GM12878 (cell line): ENCODE data around the gene NONO. TPM values are rescaled to one million over a fixed set of nuclear protein-coding genes. Genes with fewer than 3 reads are reported as not detected.
A peak's percentile ranks its signal among the peaks of the same experiment; 100 is the strongest.
"Not testable (repeated sequence)": the region's sequence is repeated elsewhere in the genome, so short reads cannot be mapped to it uniquely, and the experiment has no call there.

ENCODE experiments used
- ATAC-seq: fragments of 200-7000 bp; cut with Tn5 transposase; 3 replicates; pipeline ENCODE4 v1.9.1; 2020; ENCODE audit warnings: mild to moderate bottlenecking, moderate library complexity
- BruUV-seq: library from RNA; stranded (reverse); fragments of 400-500 nt; replicated peaks from 2 replicates; lab custom pipeline; 2021; lab: Mats Ljungman, UMichigan
- CTCF ChIA-PET: fragments of 300-600 bp; sonication (Branson Sonifier 250); formaldehyde crosslinking; extraction: SDS; loops from one replicate; lab custom pipeline; 2021; ENCODE audit warnings: inconsistent platforms; lab: Yijun Ruan, JAX
- POLR2A ChIA-PET: fragments of 350-600 bp; formaldehyde crosslinking; extraction: SDS; loops from one replicate; lab custom pipeline; 2021; ENCODE audit warnings: inconsistent platforms; lab: Charles Lee
- RAD21 ChIA-PET: fragments of 300-600 bp; sonication (Branson Sonifier 250); formaldehyde crosslinking; loops from one replicate; lab custom pipeline; 2023; ENCODE audit warnings: antibody characterized with exemption; ENCODE audit not compliant: unreplicated experiment; lab: Charles Lee
- SMC1A ChIA-PET: fragments of 300-600 bp; sonication (Branson Sonifier 250); formaldehyde crosslinking; loops from one replicate; lab custom pipeline; 2023; ENCODE audit not compliant: unreplicated experiment, uncharacterized antibody; lab: Charles Lee
- DNase-seq: peaks from one replicate; pipeline ENCODE4 v3.0.0-alpha.2; 2011; ENCODE audit warnings: low read depth, low spot score
- FAIRE-seq: peaks from 3 replicates; lab custom pipeline; 2011; peaks lifted over from hg19 to GRCh38; lab: Jason Lieb, UNC
- H2AFZ ChIP-seq: 2 replicates; pipeline ENCODE4 v1.6.0; 2011; ENCODE audit warnings: low read depth, low read length, control low read depth; ENCODE audit not compliant: control insufficient read depth
- H3K27ac ChIP-seq: 2 replicates; pipeline ENCODE4 v1.5.1; 2011; ENCODE audit warnings: control low read depth; ENCODE audit not compliant: control insufficient read depth, insufficient read depth
- H3K27me3 ChIP-seq, 2 experiments: replicated peaks in 1 of 2; 2 replicates each; pipeline versions ENCODE4 v1.6.0 to v1.6.1; 2011; ENCODE audit warnings: low read length in 1 of 2; ENCODE audit not compliant: control insufficient read depth in 2 of 2, insufficient read depth in 2 of 2
- H3K36me3 ChIP-seq, 2 experiments: 2 replicates each; pipeline ENCODE4 v1.5.1; 2011; ENCODE audit warnings: low read length in 1 of 2; ENCODE audit not compliant: control insufficient read depth in 2 of 2, insufficient read depth in 2 of 2
- H3K4me1 ChIP-seq: 2 replicates; pipeline ENCODE4 v1.6.1; 2011; ENCODE audit warnings: mild to moderate bottlenecking, low read length, moderate library complexity, mixed read lengths; ENCODE audit not compliant: control insufficient read depth, insufficient read depth
- H3K4me2 ChIP-seq: 2 replicates; pipeline ENCODE4 v1.6.0; 2011; ENCODE audit warnings: control low read depth; ENCODE audit not compliant: control insufficient read depth, insufficient read depth
- H3K4me3 ChIP-seq: fragments of 200-600 bp; sonication (generic); 2 replicates; pipeline ENCODE4 v1.5.1; 2016
- H3K79me2 ChIP-seq: 2 replicates; pipeline ENCODE4 v1.6.0; 2011; ENCODE audit warnings: low read length; ENCODE audit not compliant: control insufficient read depth, insufficient read depth
- H3K9ac ChIP-seq: 2 replicates; pipeline ENCODE4 v1.8.0; 2011; ENCODE audit warnings: low read length, control low read depth, mixed read lengths; ENCODE audit not compliant: control insufficient read depth, insufficient read depth
- H3K9me3 ChIP-seq: replicated peaks from 3 replicates; pipeline ENCODE4 v1.5.1; 2011; ENCODE audit warnings: mild to moderate bottlenecking, low read length; ENCODE audit not compliant: control insufficient read depth, insufficient read depth
- H4K20me1 ChIP-seq: 2 replicates; pipeline ENCODE4 v1.6.0; 2011; ENCODE audit not compliant: control insufficient read depth, insufficient read depth
- CEBPZ ChIP-seq: fragments of 150-350 bp; IDR thresholded peaks from 2 replicates; pipeline ENCODE4 v1.6.1; 2016; ENCODE audit warnings: low read depth, low read length
- POLR2AphosphoS5 ChIP-seq: IDR thresholded peaks from 2 replicates; pipeline ENCODE4 v1.6.1; 2011; ENCODE audit warnings: mild to moderate bottlenecking, low read length, inconsistent platforms
- WGBS: methylation state at CpG from one replicate; pipeline ENCODE4 v1.1.6; 2016; ENCODE audit warnings: low lambda C conversion rate; ENCODE audit not compliant: insufficient replicate concordance, insufficient coverage; ENCODE audit errors: missing lambda C conversion rate; 5-methylcytosine and 5-hydroxymethylcytosine counted together
- in situ Hi-C: fragments of 300-500 bp; cut with MboI; formaldehyde crosslinking; loops from 9 replicates; pipeline ENCODE4 v1.14.3; 2018; ENCODE audit warnings: mixed read lengths
- intact Hi-C: fragments of 100-400 bp; cut with micrococcal nuclease; formaldehyde crosslinking; loops from one replicate; pipeline ENCODE4 v1.14.2; 2022; ENCODE audit not compliant: unreplicated experiment
- polyA plus RNA-seq, 11 experiments: library from polyadenylated mRNA; depleted of rRNA in 4 of 11; unstranded in 6 of 11; stranded (reverse) in 5 of 11; fragments of >200 nt; fragmentation: Nextera tagmentation in 4 of 11; fragmentation: Illumina TruSeq in 1 of 11; extraction: Ambion mirVana in 4 of 11; extraction: Trizol in 1 of 11; gene quantifications; 1 replicate in 1 of 11; 2 replicates in 10 of 11; pipeline versions ENCODE4 v1.2.1 to v1.2.3, GENCODE V29; 2011 to 2016; ENCODE audit warnings: inconsistent platforms in 2 of 11, missing spikeins in 2 of 11, low read depth in 1 of 11
- total RNA-seq, 4 experiments: library from RNA; depleted of rRNA in 3 of 4; stranded (reverse); fragments of >200 nt in 3 of 4; fragmentation: Illumina TruSeq in 1 of 4; extraction: Trizol in 1 of 4; gene quantifications; 2 replicates each; pipeline versions ENCODE4 v1.2.1 to v1.2.3, GENCODE V29; 2013 to 2021

Gene NONO
- total and polyA plus RNA-seq, 10 of the 15 experiments (the other 5 are each of a cell fraction or from before 2014, with no cell fraction given) = 206 to 505 (median 373) TPM

DNA sequence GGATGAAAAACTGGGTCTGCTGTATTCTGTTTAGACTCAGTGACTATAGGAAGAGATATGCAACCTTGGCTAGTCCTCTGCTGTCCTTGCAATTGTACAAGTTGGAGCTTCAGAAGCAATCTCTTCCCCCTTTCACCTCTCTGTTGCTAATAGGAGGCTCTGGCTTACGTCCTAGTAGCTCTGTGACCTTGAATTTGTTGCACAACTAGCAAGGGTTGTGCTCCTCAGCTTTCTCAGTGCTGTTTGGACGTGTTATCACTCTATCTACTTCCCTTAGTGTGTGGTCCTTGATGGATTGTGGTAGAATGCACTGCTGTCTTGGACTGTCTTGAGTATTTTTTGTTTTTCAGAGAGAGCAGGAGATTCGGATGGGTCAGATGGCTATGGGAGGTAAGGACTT lies 14.7 kb downstream of the NONO start:
- ChIA-PET POLR2A (no interaction called here), SMC1A (no interaction called here), RAD21 (no interaction called here), CTCF (no interaction called here)
- TF ChIP-seq CEBPZ = no peak
- TF ChIP-seq POLR2AphosphoS5 = 0 out of 2 replicates have a peak, but pooled peaks have one; percentile 59
- Histone ChIP-seq H3K4me2 (no peak overlapping the region), H3K4me1 (no peaks in the 10 kb centered on the region), H3K4me3 (no peak overlapping the region), H3K27me3 (no peaks in the 10 kb centered on the region; a peak in 1 of 4 replicates), H2AFZ (no peak overlapping the region), H3K79me2 (no peaks in the 10 kb centered on the region), H3K27ac (no peak overlapping the region), H3K36me3 (peaks cover 0 to 12% of the 10 kb centered on the region in 2 experiments), H3K9me3 (no peaks in the 10 kb centered on the region), H3K9ac (no peak overlapping the region), H4K20me1 (no peaks in the 10 kb centered on the region)
- WGBS = 34% methylated on average over 3 of the region's 3 CpGs
- intact Hi-C loops = no loop called here
- FAIRE-seq (no peak), DNase-seq (no peak), ATAC-seq (no peak)
- no TSS peak for BruUV-seq
- in situ Hi-C loops = no loop called here

- H3K9me3 ChIP-seq, H3K36me3 ChIP-seq, H2AFZ ChIP-seq, intact Hi-C loops, ATAC-seq, CTCF ChIA-PET, RAD21 ChIA-PET, DNase-seq, SMC1A ChIA-PET, H4K20me1 ChIP-seq, H3K79me2 ChIP-seq, H3K4me3 ChIP-seq, BruUV-seq, FAIRE-seq, in situ Hi-C loops, H3K27me3 ChIP-seq, H3K27ac ChIP-seq, H3K4me1 ChIP-seq, H3K4me2 ChIP-seq, H3K9ac ChIP-seq: not testable (repeated sequence)
- POLR2A ChIA-PET = interaction anchor here (0.5 kb wide), 1 partner anchor 513 kb away, joined by 3 read pairs; no protein-coding TSS in a partner anchor
- WGBS = 87% methylated on average over 7 of the region's 7 CpGs
Observed at GRCh38 chrX:71300064-71300463, 16.6 kb downstream of the NONO start.

DNA sequence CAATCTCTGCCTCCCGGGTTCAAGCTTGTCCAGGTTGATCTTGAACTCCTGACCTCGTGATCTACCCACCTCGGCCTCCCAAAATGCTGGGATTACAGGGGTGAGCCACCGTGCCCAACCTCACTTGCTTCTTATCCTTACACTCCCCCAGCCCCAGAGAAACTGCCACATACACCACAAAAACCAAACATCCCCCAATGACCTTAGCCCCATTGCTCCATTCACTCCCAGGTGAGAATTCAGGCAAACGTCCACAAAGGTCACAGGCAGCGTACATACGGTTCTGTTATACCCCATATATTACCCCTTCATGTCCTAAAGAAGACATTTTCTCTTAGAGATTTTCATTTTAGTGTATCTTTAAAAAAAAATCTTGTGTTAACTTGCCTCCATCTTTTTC lies 17.1 kb downstream of the NONO start:
- FAIRE-seq, H3K9ac ChIP-seq, CTCF ChIA-PET, in situ Hi-C loops, H3K27me3 ChIP-seq, H3K36me3 ChIP-seq, H3K27ac ChIP-seq, H3K9me3 ChIP-seq, ATAC-seq, H3K79me2 ChIP-seq, H4K20me1 ChIP-seq, SMC1A ChIA-PET, H2AFZ ChIP-seq, intact Hi-C loops, H3K4me3 ChIP-seq, DNase-seq, RAD21 ChIA-PET, H3K4me2 ChIP-seq, H3K4me1 ChIP-seq: not testable (repeated sequence)
- POLR2A ChIA-PET = interaction anchor here (0.5 kb wide), 1 partner anchor 513 kb away, joined by 3 read pairs; no protein-coding TSS in a partner anchor
- WGBS = 63% methylated on average over 7 of the region's 7 CpGs
- TSS peak; percentile 85 for BruUV-seq
